Vein endothelial cell (primary cell): ENCODE measurements around the gene CCDC172. TPM values are rescaled to one million over a fixed set of nuclear protein-coding genes. Genes with fewer than 3 reads are reported as not detected.

Source experiments
- small RNA-seq: library from RNA; depleted of rRNA; stranded (forward); fragments of <200 nt; gene quantifications from one replicate; pipeline ENCODE3, GENCODE V24; 2012
- total RNA-seq: library from RNA; depleted of rRNA; stranded (reverse); fragments of >200 nt; gene quantifications from 2 replicates; pipeline ENCODE4 v1.2.3, GENCODE V29; 2012

CCDC172 gene, protein sequence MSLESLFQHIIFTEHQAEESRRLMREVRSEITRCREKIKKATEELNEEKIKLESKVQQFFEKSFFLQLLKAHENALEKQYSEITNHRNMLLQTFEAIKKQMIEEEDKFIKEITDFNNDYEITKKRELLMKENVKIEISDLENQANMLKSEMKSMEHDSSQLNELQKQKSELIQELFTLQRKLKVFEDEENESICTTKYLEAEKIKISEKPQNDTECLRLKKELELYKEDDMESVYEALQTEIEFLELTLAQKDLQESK
- total RNA-seq = not detected in 2 replicates

DNA sequence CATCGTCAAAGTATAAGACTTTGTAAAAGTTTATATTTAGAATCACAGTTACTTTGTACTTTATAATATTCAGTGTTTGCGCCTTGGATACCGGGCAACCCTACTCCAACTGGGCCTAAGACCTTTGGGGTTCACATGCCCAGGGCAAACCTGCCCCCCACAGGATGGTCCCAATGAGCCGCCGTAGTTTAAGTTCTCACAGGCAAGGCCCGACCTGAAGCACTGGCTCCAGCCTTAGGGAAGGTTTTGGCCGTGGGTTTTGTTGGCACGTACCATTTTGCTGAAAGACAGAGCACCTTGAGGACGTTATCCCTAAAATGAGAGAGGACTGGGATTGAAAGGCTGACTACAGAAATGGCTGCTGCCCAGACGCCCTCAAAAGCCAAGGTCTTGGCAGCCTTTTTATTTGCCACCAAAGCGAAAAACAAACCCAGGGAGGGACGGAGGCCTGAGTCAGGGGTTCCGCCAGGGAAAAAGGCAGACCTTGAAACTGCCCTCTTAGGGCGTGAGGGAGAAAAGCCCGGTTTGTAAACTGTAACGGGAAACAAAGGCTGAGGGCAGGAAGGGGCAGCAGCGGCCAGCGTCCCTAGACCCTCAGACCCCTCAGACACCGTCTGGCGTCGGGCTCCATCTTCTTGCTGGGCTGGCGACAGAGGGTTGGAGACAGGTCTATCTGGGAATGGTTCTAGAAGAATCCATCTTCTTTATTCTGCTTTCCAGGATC lies at the start of gene CCDC172:
Gene CCDC172, plus strand, starts transcription at position 222 of the 724 bp plus-strand sequence. CDS start 564 bp downstream, outside the sequence.

DNA sequence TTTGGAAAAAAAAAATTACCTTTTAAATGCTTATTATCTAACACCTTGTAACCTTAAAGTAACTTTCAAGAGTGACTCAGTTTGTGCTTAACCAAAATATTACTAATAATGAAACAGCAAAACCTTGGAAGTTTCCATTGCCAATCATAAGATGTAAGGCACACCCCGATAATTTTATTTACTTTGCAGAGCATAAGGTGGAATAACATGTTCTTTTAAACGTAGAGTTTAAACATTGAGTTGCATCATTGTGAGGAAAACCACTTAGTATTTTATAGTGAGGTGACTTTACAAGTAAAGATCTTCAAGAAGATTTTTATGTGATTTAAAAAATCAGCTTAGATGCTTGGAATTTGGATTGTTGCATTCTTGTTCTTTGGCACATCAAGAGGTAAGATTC lies 103.4 kb downstream of the CCDC172 start, which contains the start of gene PNLIPRP3:
Gene PNLIPRP3, plus strand, starts transcription at position 177 of the 400 bp plus-strand sequence. Its CDS starts 166 bp downstream, at position 343.

Small RNA genes lying within 50 kb of the gene (small RNA-seq; reads per million reads assigned to genes)
- gene SNRPGP6 = not detected

Other genes with a start within 250 kb of the CCDC172 start
- 0.86 and 1.3 TPM in 2 replicates for gene GFRA1, start 51.2 kb upstream of the CCDC172 start, total RNA-seq
- gene PNLIPRP3, start 103.4 kb downstream of the CCDC172 start, total RNA-seq = not detected in 2 replicates
- gene PNLIP, start 221.5 kb downstream of the CCDC172 start, total RNA-seq = not detected in 2 replicates